Loucy (cell line): ENCODE results near the gene ACTR2.

Source experiments
- EZH2phosphoT487 ChIP-seq: fragments of 200-600 bp; IDR thresholded peaks from 2 replicates; pipeline ENCODE4 v1.6.1; 2018; ENCODE audit warnings: antibody characterized with exemption, mild to moderate bottlenecking, moderate library complexity, borderline replicate concordance
- TF ChIP-seq, protein P1 (sequence below): fragments of 200-600 bp; sonication (generic); conservative IDR thresholded peaks from 2 replicates; pipeline ENCODE4 v1.5.1; 2014; ENCODE audit warnings: mild to moderate bottlenecking, antibody characterized with exemption, low read length

- TF ChIP-seq, protein P1, sequence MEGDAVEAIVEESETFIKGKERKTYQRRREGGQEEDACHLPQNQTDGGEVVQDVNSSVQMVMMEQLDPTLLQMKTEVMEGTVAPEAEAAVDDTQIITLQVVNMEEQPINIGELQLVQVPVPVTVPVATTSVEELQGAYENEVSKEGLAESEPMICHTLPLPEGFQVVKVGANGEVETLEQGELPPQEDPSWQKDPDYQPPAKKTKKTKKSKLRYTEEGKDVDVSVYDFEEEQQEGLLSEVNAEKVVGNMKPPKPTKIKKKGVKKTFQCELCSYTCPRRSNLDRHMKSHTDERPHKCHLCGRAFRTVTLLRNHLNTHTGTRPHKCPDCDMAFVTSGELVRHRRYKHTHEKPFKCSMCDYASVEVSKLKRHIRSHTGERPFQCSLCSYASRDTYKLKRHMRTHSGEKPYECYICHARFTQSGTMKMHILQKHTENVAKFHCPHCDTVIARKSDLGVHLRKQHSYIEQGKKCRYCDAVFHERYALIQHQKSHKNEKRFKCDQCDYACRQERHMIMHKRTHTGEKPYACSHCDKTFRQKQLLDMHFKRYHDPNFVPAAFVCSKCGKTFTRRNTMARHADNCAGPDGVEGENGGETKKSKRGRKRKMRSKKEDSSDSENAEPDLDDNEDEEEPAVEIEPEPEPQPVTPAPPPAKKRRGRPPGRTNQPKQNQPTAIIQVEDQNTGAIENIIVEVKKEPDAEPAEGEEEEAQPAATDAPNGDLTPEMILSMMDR, result no peak
- TF ChIP-seq EZH2phosphoT487, result no peak
Observed at GRCh38 chr2:65309699-65310098, 82.1 kb downstream of the ACTR2 start.
